Ishikawa (cell line): Measurements from ENCODE around the gene AEN.

Source experiments
- CREB1 ChIP-seq: IDR thresholded peaks from 2 replicates; pipeline ENCODE4 v1.6.1; 2012; ENCODE audit warnings: low read depth
- EP300 ChIP-seq: IDR thresholded peaks from 2 replicates; pipeline ENCODE4 v1.6.1; 2012; ENCODE audit warnings: borderline replicate concordance
- RAD21 ChIP-seq: IDR thresholded peaks from 2 replicates; pipeline ENCODE4 v1.6.1; 2012; ENCODE audit warnings: low read depth
- TAF1 ChIP-seq: IDR thresholded peaks from 2 replicates; pipeline ENCODE4 v1.6.1; 2012; ENCODE audit warnings: low read depth, mild to moderate bottlenecking
- TEAD4 ChIP-seq: IDR thresholded peaks from 2 replicates; pipeline ENCODE4 v1.6.1; 2012
- YY1 ChIP-seq: IDR thresholded peaks from 2 replicates; pipeline ENCODE4 v1.6.1; 2012; ENCODE audit warnings: low read depth
- TF ChIP-seq, protein P1 (sequence below): IDR thresholded peaks from 2 replicates; pipeline ENCODE4 v1.6.1; 2012; ENCODE audit warnings: low read depth, mild to moderate bottlenecking
- TF ChIP-seq, protein P2 (sequence below): IDR thresholded peaks from 2 replicates; pipeline ENCODE4 v1.6.1; 2012

DNA sequence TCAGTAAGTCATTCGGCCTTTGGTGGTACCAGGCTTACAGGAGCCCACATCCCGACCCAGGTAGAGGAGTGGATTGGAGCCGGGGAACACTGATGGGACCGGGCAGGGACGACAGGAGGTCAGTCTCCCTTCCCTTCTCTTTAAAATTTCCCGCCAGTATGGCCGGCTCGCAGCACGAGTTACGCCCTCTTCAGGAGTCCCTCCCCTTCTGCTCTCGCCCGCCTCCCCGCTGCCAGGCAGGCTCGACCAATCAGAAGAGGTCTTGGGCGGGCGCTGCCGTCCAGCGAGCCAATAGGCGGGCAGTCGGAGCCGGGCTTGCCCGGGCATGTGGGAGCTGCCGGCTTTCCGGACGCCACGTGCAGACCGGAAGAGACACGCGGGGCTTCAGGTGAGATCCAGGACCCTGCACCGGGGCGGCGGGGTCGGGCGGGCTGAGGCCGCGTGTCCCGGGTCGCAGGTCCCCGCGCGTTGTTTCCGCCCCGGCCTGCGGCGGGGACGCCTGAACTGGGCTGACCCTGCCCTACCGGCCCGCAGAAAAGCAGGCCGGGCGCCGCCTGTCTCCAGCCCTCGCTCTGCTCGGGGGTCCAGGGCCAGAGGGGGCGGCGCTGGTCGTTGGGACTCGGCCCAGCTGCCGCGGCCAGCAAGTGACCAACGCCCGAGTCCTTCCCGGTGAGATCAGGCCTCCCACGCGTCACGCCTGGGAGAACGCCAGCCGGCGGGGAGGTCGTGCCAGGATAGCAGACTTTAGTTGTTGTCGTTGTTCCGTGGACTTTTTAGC is at the start of gene AEN:
- TF ChIP-seq EP300, result no peak
- TF ChIP-seq, protein P1, sequence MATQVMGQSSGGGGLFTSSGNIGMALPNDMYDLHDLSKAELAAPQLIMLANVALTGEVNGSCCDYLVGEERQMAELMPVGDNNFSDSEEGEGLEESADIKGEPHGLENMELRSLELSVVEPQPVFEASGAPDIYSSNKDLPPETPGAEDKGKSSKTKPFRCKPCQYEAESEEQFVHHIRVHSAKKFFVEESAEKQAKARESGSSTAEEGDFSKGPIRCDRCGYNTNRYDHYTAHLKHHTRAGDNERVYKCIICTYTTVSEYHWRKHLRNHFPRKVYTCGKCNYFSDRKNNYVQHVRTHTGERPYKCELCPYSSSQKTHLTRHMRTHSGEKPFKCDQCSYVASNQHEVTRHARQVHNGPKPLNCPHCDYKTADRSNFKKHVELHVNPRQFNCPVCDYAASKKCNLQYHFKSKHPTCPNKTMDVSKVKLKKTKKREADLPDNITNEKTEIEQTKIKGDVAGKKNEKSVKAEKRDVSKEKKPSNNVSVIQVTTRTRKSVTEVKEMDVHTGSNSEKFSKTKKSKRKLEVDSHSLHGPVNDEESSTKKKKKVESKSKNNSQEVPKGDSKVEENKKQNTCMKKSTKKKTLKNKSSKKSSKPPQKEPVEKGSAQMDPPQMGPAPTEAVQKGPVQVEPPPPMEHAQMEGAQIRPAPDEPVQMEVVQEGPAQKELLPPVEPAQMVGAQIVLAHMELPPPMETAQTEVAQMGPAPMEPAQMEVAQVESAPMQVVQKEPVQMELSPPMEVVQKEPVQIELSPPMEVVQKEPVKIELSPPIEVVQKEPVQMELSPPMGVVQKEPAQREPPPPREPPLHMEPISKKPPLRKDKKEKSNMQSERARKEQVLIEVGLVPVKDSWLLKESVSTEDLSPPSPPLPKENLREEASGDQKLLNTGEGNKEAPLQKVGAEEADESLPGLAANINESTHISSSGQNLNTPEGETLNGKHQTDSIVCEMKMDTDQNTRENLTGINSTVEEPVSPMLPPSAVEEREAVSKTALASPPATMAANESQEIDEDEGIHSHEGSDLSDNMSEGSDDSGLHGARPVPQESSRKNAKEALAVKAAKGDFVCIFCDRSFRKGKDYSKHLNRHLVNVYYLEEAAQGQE, result no peak
- no peak for TF ChIP-seq CREB1
- no peak; the same call in 1 of the 2 replicates for TF ChIP-seq TAF1
- TF ChIP-seq RAD21, result no peak
- TF ChIP-seq, protein P2, sequence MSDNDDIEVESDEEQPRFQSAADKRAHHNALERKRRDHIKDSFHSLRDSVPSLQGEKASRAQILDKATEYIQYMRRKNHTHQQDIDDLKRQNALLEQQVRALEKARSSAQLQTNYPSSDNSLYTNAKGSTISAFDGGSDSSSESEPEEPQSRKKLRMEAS, result peak; percentile 98
- no peak for TF ChIP-seq TEAD4
- TF ChIP-seq YY1, result 0 out of 2 replicates have a peak, but pooled peaks have one; percentile 29
